ENCODE results near the gene KCNJ8. TPM values are rescaled to one million over a fixed set of nuclear protein-coding genes. Genes with fewer than 3 reads are reported as not detected.
A peak's percentile ranks its signal among the peaks of the same experiment; 100 is the strongest.
"Not testable (repeated sequence)": the region's sequence is repeated elsewhere in the genome, so short reads cannot be mapped to it uniquely, and the experiment has no call there.

Gene KCNJ8
- not detected for total RNA-seq

- H3K9me3 Mint-ChIP-seq: no peaks in the 10 kb centered on the region
- peak within 1 kb of the TSS; percentile 65 to 69 for H3K4me3 Mint-ChIP-seq
- H3K27ac Mint-ChIP-seq: no peak within 1 kb of the TSS
Measured at GRCh38 chr12:21774358-21775132, at the start of gene KCNJ8. TSS of gene KCNJ8 (minus strand) at chr12:21774706. CDS start at chr12:21773616, 1,090 bp downstream.

GRCh38 chr12:21823581-21823980, 49.1 kb upstream of the KCNJ8 start:
- no peak for DNase-seq
- no peaks in the 10 kb centered on the region for H3K36me3 Mint-ChIP-seq (ENCODE audit: insufficient read depth in 2 of 2)
- no peak for ATAC-seq (replicated peaks in 1 of 2)
- H3K9me3 Mint-ChIP-seq: no peaks in the 10 kb centered on the region
- H3K27me3 Mint-ChIP-seq (ENCODE audit: low read depth): peaks cover 6% of the 10 kb centered on the region
- H3K4me3 Mint-ChIP-seq: no peak overlapping the region
- no peaks in the 10 kb centered on the region for H3K4me1 Mint-ChIP-seq (ENCODE audit: low read depth)
- no peak overlapping the region for H3K27ac Mint-ChIP-seq

More at GRCh38 chr12:21774358-21775132, at the start of gene KCNJ8:
- Mint-ChIP-seq H3K36me3 (ENCODE audit: insufficient read depth in 2 of 2) (no peaks in the 10 kb centered on the region), H3K4me1 (ENCODE audit: low read depth) (peaks cover 16% of the 10 kb centered on the region), H3K27me3 (ENCODE audit: low read depth) (peaks cover 50% of the 10 kb centered on the region)
- DNase-seq: peak; percentile 2 to 4
- ATAC-seq (replicated peaks in 1 of 2): peak; percentile 43 to 52

- H3K4me1 Mint-ChIP-seq (ENCODE audit: low read depth): no peaks in the 10 kb centered on the region
- H3K4me3 Mint-ChIP-seq: no peak overlapping the region
- DNase-seq (no peak), ATAC-seq (replicated peaks in 1 of 2) (no peak)
- no peaks in the 10 kb centered on the region for H3K9me3 Mint-ChIP-seq
- no peak overlapping the region for H3K27ac Mint-ChIP-seq
- no peaks in the 10 kb centered on the region for H3K36me3 Mint-ChIP-seq (ENCODE audit: insufficient read depth in 2 of 2)
- H3K27me3 Mint-ChIP-seq (ENCODE audit: low read depth): peaks cover 6% of the 10 kb centered on the region
Measured at GRCh38 chr12:21819678-21820077, 45.2 kb upstream of the KCNJ8 start.

DNA sequence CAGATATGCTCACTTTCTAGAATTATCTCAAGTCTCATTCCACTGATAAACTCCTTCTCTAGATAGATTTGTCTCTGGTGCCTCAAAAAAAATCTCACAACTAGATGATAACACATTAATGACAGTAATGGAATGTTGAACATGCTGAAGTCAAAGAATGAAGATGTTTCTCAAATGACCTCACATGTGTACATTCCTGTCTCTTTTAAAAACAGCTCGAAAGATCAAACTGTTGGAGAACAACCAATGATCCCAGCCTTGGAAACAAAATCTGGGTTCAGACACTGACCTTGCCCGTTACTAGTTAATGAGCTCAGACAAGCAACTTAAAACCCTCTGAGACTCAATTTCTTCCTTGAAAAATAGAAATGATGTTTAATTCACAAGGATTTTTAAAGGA, 44.7 kb upstream of the KCNJ8 start:
- no peaks in the 10 kb centered on the region for H3K4me1 Mint-ChIP-seq (ENCODE audit: low read depth)
- DNase-seq (no peak), ATAC-seq (replicated peaks in 1 of 2) (no peak)
- no peak overlapping the region for H3K27ac Mint-ChIP-seq
- no peaks in the 10 kb centered on the region for H3K9me3 Mint-ChIP-seq
- peaks cover 6% of the 10 kb centered on the region for H3K27me3 Mint-ChIP-seq (ENCODE audit: low read depth)
- no peaks in the 10 kb centered on the region for H3K36me3 Mint-ChIP-seq (ENCODE audit: insufficient read depth in 2 of 2)
- no peak overlapping the region for H3K4me3 Mint-ChIP-seq

- no peak overlapping the region for H3K27ac Mint-ChIP-seq
- H3K9me3 Mint-ChIP-seq: no peaks in the 10 kb centered on the region
- DNase-seq (no peak), ATAC-seq (replicated peaks in 1 of 2) (no peak)
- H3K36me3 Mint-ChIP-seq (ENCODE audit: insufficient read depth in 2 of 2): no peaks in the 10 kb centered on the region
- H3K4me3 Mint-ChIP-seq: no peak overlapping the region
- H3K4me1 Mint-ChIP-seq (ENCODE audit: low read depth): no peaks in the 10 kb centered on the region
- peaks cover 5% of the 10 kb centered on the region for H3K27me3 Mint-ChIP-seq (ENCODE audit: low read depth)
Measured at GRCh38 chr12:21818627-21819026, 44.1 kb upstream of the KCNJ8 start.

- no peak overlapping the region for H3K4me3 Mint-ChIP-seq
- H3K4me1 Mint-ChIP-seq (ENCODE audit: low read depth): no peaks in the 10 kb centered on the region
- no peaks in the 10 kb centered on the region for H3K9me3 Mint-ChIP-seq
Measured at GRCh38 chr12:21815306-21816062, 41.0 kb upstream of the KCNJ8 start.

DNA sequence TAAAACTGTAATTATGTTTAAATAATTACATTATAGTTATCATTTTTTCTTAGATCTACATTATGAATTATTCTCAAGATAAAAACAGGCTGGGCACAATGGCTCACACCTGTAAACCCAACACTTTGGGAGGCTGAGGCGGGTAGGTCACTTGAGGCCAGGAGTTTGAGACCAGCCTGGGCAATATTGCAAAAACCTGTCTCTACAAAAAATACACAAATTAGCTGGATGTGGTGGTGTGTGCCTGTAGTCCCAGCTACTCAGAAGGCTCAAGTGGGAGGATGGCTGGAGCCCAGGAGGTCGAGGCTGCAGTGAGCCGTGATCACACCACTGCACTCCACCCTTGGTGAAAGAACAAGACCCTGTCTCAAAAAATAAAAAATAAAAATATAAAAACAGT, 40.3 kb upstream of the KCNJ8 start:
- Mint-ChIP-seq H3K27me3 (ENCODE audit: low read depth) (no peaks in the 10 kb centered on the region), H3K4me3 (no peak overlapping the region), H3K36me3 (ENCODE audit: insufficient read depth in 2 of 2) (peaks cover 0 to 2% of the 10 kb centered on the region in 2 donors), H3K27ac (no peak overlapping the region), H3K9me3 (peaks cover 2 to 3% of the 10 kb centered on the region in 2 donors), H3K4me1 (ENCODE audit: low read depth) (no peaks in the 10 kb centered on the region)
- DNase-seq: no peak
- no peak for ATAC-seq (replicated peaks in 1 of 2)

More at GRCh38 chr12:21815306-21816062, 41.0 kb upstream of the KCNJ8 start:
- H3K36me3 Mint-ChIP-seq (ENCODE audit: insufficient read depth in 2 of 2): no peaks in the 10 kb centered on the region
- no peak overlapping the region for H3K27ac Mint-ChIP-seq
- ATAC-seq (replicated peaks in 1 of 2): no peak
- H3K27me3 Mint-ChIP-seq (ENCODE audit: low read depth): no peaks in the 10 kb centered on the region
- DNase-seq: no peak

DNA sequence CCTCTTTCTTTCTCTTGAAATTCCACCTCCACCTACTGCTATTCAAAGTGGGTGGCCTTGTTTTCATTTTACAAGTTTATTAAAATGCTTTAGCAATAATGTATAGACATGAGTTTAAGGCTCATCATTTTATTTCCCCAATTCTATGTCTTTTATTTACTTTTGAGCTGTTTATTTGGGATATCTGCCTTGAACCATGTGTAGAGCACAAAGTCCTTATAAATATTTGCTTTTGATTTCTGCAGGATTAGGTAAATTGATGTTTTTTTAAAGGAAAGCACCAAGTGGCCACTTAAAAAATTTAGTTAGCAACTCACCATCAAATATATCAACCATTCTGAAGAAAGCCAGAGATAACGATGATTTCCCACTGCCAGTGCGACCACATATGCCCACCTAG, 39.8 kb upstream of the KCNJ8 start:
- no peak overlapping the region for H3K27ac Mint-ChIP-seq
- no peak overlapping the region for H3K4me3 Mint-ChIP-seq
- no peaks in the 10 kb centered on the region for H3K4me1 Mint-ChIP-seq (ENCODE audit: low read depth)
- H3K9me3 Mint-ChIP-seq: peaks cover 2 to 3% of the 10 kb centered on the region in 2 donors
- no peak for ATAC-seq (replicated peaks in 1 of 2)
- peaks cover 0 to 2% of the 10 kb centered on the region in 2 donors for H3K36me3 Mint-ChIP-seq (ENCODE audit: insufficient read depth in 2 of 2)
- no peak for DNase-seq
- no peaks in the 10 kb centered on the region for H3K27me3 Mint-ChIP-seq (ENCODE audit: low read depth)

- no peak for ATAC-seq (replicated peaks in 1 of 2)
Measured at GRCh38 chr12:21813751-21814150, 39.2 kb upstream of the KCNJ8 start.

GRCh38 chr12:21813125-21813524, 38.6 kb upstream of the KCNJ8 start:
- ATAC-seq (replicated peaks in 1 of 2): no peak
- peaks cover 2 to 3% of the 10 kb centered on the region in 2 donors for H3K9me3 Mint-ChIP-seq
- no peak overlapping the region for H3K4me3 Mint-ChIP-seq
- H3K27me3 Mint-ChIP-seq (ENCODE audit: low read depth): no peaks in the 10 kb centered on the region
- H3K36me3 Mint-ChIP-seq (ENCODE audit: insufficient read depth in 2 of 2): peaks cover 0 to 2% of the 10 kb centered on the region in 2 donors
- H3K4me1 Mint-ChIP-seq (ENCODE audit: low read depth): no peaks in the 10 kb centered on the region
- no peak for DNase-seq
- peak overlapping the region; percentile 48 for H3K27ac Mint-ChIP-seq

More at GRCh38 chr12:21813751-21814150, 39.2 kb upstream of the KCNJ8 start:
- no peak for DNase-seq
- Mint-ChIP-seq H3K36me3 (ENCODE audit: insufficient read depth in 2 of 2) (peaks cover 0 to 2% of the 10 kb centered on the region in 2 donors), H3K27ac (no peak overlapping the region), H3K4me3 (no peak overlapping the region), H3K27me3 (ENCODE audit: low read depth) (no peaks in the 10 kb centered on the region), H3K9me3 (peaks cover 2 to 3% of the 10 kb centered on the region in 2 donors), H3K4me1 (ENCODE audit: low read depth) (no peaks in the 10 kb centered on the region)

DNA sequence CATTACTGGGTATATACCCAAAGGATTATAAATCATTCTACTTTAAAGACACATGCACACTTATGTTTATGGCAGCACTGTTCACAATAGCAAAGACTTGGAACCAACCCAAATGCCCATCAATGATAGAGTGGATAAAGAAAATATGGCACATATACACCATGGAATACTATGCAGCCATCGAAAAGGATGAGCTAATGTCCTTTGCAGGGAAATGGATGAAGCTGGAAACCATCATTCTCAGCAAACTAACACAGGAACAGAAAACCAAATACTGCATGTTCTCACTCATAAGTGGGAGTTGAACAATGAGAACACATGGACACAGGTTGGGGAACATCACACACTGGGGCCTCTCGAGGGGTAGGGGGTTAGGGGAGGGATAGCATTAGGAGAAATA, 37.8 kb upstream of the KCNJ8 start:
- not testable (repeated sequence) for DNase-seq; H3K4me1 Mint-ChIP-seq (ENCODE audit: low read depth); H3K36me3 Mint-ChIP-seq (ENCODE audit: insufficient read depth in 2 of 2); H3K4me3 Mint-ChIP-seq; H3K27ac Mint-ChIP-seq; H3K9me3 Mint-ChIP-seq; ATAC-seq (replicated peaks in 1 of 2); H3K27me3 Mint-ChIP-seq (ENCODE audit: low read depth)

DNA sequence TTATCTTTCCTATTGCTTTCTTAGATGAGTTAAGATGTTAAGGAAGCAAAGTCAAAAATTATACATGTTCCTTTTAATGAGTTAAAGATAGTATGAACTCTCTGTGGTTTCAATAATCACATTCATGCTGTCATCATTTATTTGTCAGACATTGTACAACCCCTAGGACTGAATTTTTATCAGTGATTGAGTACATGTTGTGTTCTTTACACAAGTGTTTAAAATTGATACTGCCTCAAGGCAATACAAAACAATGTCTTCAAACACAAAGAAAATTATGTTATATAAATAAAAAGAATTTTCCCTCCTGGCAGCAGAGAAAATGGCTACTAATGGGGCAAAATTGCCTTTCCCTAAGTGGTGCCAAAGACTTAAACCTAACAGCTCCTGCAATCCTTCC, 34.6 kb upstream of the KCNJ8 start:
- Mint-ChIP-seq H3K36me3 (ENCODE audit: insufficient read depth in 2 of 2) (peaks cover 0 to 2% of the 10 kb centered on the region in 2 donors), H3K27ac (no peak overlapping the region), H3K4me1 (ENCODE audit: low read depth) (no peaks in the 10 kb centered on the region), H3K4me3 (no peak overlapping the region), H3K9me3 (peaks cover 2 to 3% of the 10 kb centered on the region in 2 donors), H3K27me3 (ENCODE audit: low read depth) (no peaks in the 10 kb centered on the region)
- DNase-seq (no peak), ATAC-seq (replicated peaks in 1 of 2) (no peak)

- Mint-ChIP-seq H3K27ac (no peak overlapping the region), H3K4me3 (no peak overlapping the region), H3K36me3 (ENCODE audit: insufficient read depth in 2 of 2) (peaks cover 0 to 2% of the 10 kb centered on the region in 2 donors)
Measured at GRCh38 chr12:21806255-21806654, 31.7 kb upstream of the KCNJ8 start.

More at GRCh38 chr12:21806255-21806654, 31.7 kb upstream of the KCNJ8 start:
- Mint-ChIP-seq H3K4me1 (ENCODE audit: low read depth) (no peaks in the 10 kb centered on the region), H3K9me3 (peaks cover 2 to 3% of the 10 kb centered on the region in 2 donors), H3K27me3 (ENCODE audit: low read depth) (no peaks in the 10 kb centered on the region)
- DNase-seq (no peak), ATAC-seq (replicated peaks in 1 of 2) (no peak)
